GM21723 (cell line): Measurements from ENCODE around the gene HDAC8.
A peak's percentile ranks its signal among the peaks of the same experiment; 100 is the strongest.
"Not testable (repeated sequence)": the region's sequence is repeated elsewhere in the genome, so short reads cannot be mapped to it uniquely, and the experiment has no call there.

Experiments
- ATAC-seq: cut with Tn5 transposase; IDR thresholded peaks from one replicate; pipeline ENCODE4 v1.9.1; 2021; ENCODE audit warnings: mild to moderate bottlenecking, moderate library complexity; ENCODE audit not compliant: unreplicated experiment

The HDAC8 gene

GRCh38 chrX:72572248-72573157 lies at the start of gene HDAC8:
Gene HDAC8, minus strand, starts transcription at chrX:72572843. Its CDS starts 82 bp downstream, at chrX:72572761.
- peak; percentile 98 for ATAC-seq

- ATAC-seq = peak; percentile 88
Observed at GRCh38 chrX:72621625-72622485, 49.2 kb upstream of the HDAC8 start.

GRCh38 chrX:72621163-72621562 lies 48.5 kb upstream of the HDAC8 start:
- no peak for ATAC-seq

GRCh38 chrX:72620550-72621145 lies 48.0 kb upstream of the HDAC8 start:
- no peak for ATAC-seq

GRCh38 chrX:72609313-72609712 lies 36.7 kb upstream of the HDAC8 start:
- ATAC-seq = no peak

- ATAC-seq = no peak
Observed at GRCh38 chrX:72604705-72605104, 32.1 kb upstream of the HDAC8 start.

- no peak for ATAC-seq
Observed at GRCh38 chrX:72604112-72604511, 31.5 kb upstream of the HDAC8 start.

- not testable (repeated sequence) for ATAC-seq
Observed at GRCh38 chrX:72591038-72591437, 18.4 kb upstream of the HDAC8 start.

GRCh38 chrX:72584163-72584562 lies 11.5 kb upstream of the HDAC8 start:
- ATAC-seq = no peak

GRCh38 chrX:72576141-72576894 lies 3.7 kb upstream of the HDAC8 start:
- ATAC-seq = no peak

- peak; percentile 27 for ATAC-seq
Observed at GRCh38 chrX:72573158-72573511, 492 bp upstream of the HDAC8 start.

- ATAC-seq = no peak
Observed at GRCh38 chrX:72569786-72570185, 2.9 kb downstream of the HDAC8 start.

- ATAC-seq = no peak
Observed at GRCh38 chrX:72568406-72569092, 4.1 kb downstream of the HDAC8 start.

GRCh38 chrX:72566448-72566847 lies 6.2 kb downstream of the HDAC8 start:
- ATAC-seq = no peak

- ATAC-seq = not testable (repeated sequence)
Observed at GRCh38 chrX:72559655-72560054, 13.0 kb downstream of the HDAC8 start.

GRCh38 chrX:72554448-72555140 lies 18.0 kb downstream of the HDAC8 start:
- ATAC-seq = no peak

GRCh38 chrX:72552443-72552842 lies 20.2 kb downstream of the HDAC8 start:
- ATAC-seq = not testable (repeated sequence)

- ATAC-seq = no peak
Observed at GRCh38 chrX:72545990-72546389, 26.7 kb downstream of the HDAC8 start.

- no peak for ATAC-seq
Observed at GRCh38 chrX:72540318-72540717, 32.3 kb downstream of the HDAC8 start.
